CD1c-positive myeloid dendritic cell (primary cell): Measurements from ENCODE around the gene SEC16B.

ENCODE experiments used
- DNase-seq: peaks from one replicate; pipeline ENCODE4 v3.0.0-alpha.2; 2016; ENCODE audit errors: extremely low spot score

SEC16B gene

DNA sequence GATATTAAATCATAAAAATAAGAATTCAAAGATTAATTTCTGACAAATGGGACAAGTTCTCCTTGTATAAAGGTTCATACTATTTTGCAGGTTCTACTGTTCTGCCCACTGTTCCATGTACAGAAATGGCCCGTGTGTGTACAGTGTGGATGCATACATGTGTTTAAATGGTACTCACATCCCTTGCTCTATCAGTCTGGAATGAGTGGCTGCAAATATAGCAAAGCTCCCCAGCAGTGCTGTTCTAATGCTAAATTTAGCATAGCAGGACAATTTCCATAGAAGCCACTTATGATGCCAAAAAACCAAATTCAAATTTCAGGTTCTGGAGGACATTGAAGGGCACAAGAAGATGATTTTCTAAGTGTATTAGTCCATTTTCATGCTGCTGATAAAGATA lies 9.4 kb upstream of the SEC16B start:
- no peak for DNase-seq

DNA sequence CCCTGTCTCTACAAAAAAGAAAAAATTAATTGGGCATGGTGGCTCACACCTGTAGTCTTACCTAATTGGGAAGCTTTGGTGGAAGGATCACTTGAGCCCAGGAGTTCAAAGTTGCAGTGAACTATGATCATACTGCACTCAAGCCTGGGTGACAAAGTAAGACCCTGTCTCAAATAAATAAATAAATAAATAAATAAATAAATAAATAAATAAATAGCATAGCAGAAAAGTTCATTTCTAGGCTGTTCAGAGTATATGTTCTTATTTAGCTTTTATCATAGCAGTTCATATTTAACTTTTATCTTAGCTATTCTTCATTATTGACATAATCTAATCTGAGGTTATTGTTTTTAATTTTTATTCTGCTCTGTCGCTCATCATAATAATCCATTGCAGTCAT lies 8.7 kb upstream of the SEC16B start:
- no peak for DNase-seq

DNA sequence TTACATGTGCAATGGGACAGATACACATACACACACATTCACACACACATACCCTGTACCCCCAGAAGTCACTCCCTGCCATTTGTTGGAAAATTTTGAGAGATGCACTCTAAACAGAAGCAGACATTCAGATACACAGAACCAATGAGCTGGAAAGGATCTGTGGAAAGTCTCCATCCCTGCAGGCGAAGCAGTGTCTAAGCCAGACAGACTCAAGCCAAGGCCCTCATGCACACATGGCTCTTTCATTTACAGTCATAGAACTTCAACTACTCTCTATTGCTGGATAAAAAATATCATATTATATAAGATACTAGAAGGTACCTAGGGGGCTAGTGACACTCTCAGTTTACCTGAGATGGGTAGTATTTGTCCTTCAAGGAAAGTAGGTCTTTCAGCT lies 7.3 kb upstream of the SEC16B start:
- no peak for DNase-seq

DNA sequence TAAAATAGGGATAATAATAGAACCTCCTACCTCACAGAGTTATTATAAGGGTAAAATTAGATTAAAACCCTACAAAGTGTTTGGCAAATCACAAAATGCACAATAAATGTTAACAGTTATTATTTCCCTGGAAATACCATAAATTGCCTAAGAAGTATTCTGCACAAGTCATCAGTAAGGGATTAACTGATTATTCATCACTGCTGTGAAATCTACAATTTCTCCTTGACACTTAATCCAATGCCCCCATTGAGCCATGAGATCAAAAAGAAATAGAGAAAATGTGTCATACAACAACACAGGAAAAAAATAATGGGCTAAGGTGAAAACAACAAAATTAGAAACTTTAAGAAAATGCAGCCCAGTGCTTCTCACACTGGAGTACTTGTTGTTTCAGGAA lies 6.7 kb upstream of the SEC16B start:
- DNase-seq: no peak

DNA sequence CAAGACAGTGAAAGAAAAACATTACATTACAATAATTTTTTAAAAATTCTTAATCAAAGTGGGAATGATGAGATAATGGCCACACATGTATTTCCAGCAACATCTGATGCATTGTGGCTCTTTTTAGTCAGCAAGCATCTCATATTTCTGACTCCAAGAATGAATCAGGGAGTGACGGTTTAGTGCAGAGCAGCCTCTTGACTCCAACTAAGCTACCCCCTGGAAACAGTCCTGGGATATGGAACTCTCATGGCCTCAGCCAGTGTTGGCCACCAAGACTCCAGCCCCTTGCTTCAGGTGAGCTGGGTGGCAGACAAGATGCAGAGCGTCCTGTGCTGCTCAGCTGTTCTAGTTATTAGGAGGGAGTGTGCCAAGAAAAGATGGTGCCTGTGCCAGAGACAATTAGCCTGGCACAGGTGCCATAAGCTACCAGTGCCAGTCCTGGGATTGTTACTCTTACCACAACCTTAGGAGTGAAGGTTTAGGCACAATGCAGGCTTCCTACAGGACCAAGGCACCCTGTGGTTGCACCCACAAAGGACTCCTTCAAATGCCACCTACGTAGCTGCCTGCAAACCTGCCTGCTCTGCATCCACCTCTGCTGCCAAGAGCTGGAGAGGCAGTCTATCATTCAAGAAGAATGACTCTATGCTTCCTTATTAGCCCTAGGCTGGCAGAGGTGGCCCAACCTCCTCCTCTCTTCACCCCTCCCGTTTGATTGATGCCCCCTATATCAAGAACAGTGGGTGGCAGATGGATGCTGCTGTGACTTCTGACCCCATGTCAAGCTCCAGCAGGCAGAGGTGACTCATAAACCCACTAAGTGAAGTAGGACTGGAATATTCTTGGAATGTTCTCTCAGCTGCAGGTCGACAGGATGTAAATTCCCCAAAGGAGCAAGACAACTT lies 6.0 kb upstream of the SEC16B start:
- DNase-seq: no peak

GRCh38 chr1:177973585-177973984 lies 3.7 kb upstream of the SEC16B start:
- DNase-seq: no peak

DNA sequence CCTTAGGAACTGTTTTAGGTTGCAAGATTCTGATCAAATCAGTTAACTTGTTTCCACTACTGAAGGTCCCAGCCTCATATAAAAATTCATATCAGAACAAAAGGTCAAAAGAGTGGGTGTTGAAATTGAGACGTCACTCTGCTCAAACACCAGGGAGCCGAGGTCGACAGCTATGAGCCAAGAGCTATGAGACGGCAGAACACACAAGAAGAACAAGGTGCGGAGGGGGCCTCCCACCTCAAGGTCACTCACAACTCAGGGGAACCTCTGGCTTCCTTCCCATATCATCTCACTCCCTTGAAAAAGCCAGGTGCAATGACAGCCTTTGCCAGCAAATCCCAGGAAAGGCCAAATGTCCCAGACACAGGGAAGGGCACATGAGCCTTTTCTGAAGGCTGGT lies 749 bp downstream of the SEC16B start:
- no peak for DNase-seq

DNA sequence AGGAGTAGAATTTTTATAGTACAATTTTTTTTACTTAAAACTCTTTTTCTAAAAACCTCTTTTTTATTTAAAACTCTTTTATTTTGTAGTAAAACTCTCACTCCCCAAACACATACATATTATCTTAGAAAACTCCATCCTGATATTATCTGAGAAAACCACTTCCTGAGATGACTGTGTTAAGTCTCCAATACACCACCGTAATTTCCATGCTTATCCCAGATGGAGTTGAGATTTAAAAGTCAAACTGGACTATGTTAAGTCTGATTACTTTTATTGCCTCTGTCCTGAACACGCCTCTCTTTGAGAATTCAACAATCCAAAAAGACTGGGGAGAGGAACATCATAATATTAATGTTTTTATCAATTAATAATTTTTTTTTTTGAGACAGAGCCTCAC lies 3.7 kb downstream of the SEC16B start:
- DNase-seq: no peak

DNA sequence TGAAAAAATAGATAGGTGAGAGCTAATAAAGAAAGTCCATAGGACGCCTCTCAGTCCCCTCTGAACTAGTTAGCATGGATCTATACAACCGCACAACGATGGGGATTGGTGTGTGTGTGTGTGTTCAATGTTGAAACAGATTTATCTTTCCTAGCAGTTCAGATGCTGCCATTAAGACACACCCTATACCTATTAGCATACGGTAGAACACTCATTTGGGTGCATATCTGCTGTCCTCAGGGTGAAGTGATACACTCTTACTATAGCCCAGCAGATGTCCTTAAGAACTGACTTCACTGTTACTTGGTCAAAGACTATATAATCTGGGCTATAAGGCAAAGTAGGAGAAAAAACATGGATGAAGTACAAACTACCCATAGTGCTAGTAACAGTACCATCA lies 4.6 kb downstream of the SEC16B start:
- no peak for DNase-seq

DNA sequence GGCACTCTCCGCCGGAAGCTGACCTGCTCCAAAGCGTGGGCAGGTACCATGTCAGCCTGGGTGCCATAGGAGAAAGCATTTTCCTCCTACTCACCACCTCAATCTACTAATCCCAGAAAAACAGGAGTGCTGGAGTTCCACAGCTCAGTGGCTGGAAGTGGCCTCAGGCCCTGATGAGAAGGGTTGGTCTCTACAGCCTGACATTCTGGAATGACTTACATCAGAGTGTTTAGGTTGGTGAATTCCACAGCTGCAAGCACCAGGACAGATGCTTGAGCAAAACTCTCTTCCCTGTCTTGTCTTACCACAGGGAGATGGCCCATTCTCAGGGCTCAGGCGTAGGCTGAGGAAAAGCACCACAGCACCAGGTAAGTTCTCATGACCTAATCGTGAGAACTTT lies 5.5 kb downstream of the SEC16B start:
- DNase-seq: no peak

DNA sequence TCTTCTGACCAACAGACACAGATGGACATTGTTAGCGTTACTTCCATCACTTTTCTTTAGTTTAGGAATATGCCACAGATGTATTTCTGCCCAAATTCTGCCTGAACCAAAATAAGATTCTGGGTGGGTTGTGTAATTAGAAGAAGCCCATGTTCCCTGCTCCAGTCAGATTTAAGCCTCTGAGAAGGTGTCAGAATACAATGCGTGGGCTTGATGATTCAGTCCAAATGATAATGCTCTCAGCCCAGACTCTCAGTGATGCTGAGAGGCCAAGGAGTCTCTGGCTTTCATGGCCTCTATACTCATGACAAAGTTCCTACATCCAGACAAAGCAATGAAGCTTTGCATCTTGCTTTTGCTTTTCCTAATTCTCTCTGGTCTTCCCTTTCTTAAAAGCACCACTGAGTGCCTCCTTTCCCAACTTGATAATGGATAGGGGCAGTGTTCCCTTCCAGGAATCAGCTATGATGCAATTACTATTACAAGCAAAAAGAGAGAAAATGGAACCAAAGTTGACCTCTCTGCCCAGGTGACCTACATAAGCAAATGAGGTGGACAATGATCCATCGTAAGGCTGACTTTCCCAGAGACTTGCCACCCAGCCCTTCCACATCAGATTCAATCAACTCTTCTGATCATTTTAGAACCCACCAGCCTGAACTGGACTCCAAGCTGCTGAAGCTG lies 8.8 kb downstream of the SEC16B start:
- DNase-seq: no peak

GRCh38 chr1:177959811-177960515 lies 9.9 kb downstream of the SEC16B start:
- no peak for DNase-seq

GRCh38 chr1:177958092-177958491 lies 11.8 kb downstream of the SEC16B start:
- no peak for DNase-seq

DNA sequence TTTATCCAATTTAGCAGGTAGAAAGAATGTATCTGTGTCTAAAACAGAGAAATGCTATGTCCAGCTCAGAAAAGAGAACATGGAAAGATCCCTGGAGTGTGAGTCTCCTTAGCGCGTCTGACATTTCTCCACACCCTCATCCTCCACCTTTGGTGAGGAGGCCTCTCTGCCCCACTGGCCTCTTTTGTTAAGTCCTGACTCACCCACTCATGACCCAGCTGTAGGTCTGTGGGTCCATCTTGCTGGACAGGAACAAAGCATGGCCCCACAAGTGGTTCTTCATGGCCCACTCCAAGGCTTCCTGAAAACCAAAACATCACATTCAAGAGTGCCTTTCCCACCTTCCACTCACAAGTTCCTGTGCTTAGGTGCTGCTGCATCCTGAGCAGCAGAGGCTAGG lies 15.8 kb downstream of the SEC16B start:
- no peak for DNase-seq

DNA sequence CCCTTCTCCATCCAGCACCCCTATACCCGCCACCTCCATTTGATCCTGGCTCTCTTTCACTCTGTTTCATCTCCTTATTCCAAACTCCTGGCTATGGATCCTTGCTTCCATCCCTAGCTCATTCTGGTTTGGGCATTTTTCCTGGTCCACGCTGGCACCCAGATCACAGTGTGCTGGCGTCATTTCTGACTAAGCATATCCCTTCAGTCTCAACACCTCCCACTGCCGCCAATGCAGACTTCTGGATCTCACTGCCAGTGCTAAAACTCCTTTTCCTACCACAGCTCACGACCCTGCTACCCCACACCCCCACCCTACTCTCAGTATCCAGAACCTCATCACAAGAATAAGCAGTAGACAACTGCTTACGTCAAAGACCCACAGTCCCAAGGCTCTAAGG lies 16.3 kb downstream of the SEC16B start:
- DNase-seq: no peak

DNA sequence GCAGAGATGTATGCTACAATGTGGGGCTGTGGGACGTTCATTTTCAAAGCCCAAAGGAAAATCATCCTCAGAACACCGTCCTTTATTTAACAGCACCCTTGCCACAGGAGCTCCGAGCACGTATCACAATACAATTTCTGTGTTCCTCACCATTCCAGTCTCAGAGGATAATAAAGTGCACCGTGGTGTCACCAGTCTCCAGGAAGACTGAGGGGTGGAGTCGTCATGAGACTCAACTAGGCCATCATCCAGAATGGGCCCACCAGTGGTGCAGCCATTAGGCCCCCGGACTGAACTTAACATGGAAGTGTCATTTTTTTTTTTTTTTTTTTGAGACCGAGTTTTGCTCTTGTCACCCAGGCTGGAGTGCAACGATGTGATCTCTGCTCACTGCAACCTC lies 17.2 kb downstream of the SEC16B start:
- no peak for DNase-seq

DNA sequence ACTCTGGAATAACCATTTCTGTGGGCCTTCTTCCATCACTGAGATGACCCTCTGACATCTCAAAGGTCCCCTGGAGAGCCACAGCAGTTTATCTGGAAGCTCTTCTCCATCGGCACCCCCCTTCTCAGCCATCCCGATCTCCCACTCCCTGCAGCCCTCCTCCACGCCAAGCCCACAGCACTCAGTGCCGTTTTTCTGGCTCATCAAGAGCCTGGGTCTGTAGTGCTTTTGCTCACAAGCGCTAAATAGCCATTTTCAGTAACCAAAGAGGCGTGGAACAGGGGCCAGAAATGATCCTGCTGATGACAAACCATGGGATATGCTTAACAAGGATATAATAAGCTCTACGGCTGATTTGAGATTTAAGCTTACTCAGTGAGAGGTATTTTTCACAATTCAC lies 17.6 kb downstream of the SEC16B start:
- no peak for DNase-seq

- DNase-seq: no peak
Measured at GRCh38 chr1:177950506-177950905, 19.4 kb downstream of the SEC16B start.

DNA sequence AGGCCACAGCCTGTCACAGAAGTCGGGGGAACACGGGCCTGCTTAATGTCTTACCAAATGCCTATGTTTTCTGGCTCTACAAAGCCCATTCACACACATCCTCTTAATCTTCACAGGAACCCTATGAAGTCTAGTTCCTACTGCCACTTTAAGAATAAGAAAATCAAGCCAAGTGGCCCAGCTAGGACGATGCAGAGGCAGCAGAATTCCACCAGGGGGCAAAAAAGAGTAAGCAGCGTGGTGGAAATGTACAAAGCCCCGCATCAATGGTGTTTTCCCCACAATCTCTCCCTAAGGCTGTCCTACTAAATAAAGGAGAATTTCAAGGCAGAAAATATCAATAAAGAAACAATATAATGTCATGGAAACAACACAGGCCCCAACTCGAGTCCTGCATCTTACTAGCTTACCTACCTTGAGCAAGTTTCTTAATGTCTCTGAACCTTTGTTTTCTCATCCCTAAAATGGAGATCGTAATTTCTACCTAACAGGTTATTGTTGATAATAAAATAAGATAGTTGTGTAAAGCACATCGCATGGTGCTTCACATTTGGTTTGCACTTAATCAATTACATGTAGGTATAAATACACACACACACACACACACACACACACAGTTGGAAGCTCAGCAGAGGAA lies 21.4 kb downstream of the SEC16B start:
- DNase-seq: peak; percentile 67

- DNase-seq: no peak
Measured at GRCh38 chr1:177947623-177948022, 22.2 kb downstream of the SEC16B start.

GRCh38 chr1:177945943-177946650 lies 23.8 kb downstream of the SEC16B start:
- peak; percentile 57 for DNase-seq
